K562 (cell line): ENCODE measurements around the gene TNFSF9. TPM values are rescaled to one million over a fixed set of nuclear protein-coding genes. Genes with fewer than 3 reads are reported as not detected.

Source experiments
- CBX8 ChIP-seq: fragments of 200-600 bp; sonication (generic); IDR thresholded peaks from 2 replicates; pipeline ENCODE4 v1.6.1; 2012; ENCODE audit warnings: borderline replicate concordance, mixed run types, low read depth, mild to moderate bottlenecking, moderate library complexity, mixed read lengths, low read length, control low read depth, inconsistent platforms; ENCODE audit not compliant: poor library complexity, severe bottlenecking; ENCODE audit errors: extremely low read depth
- CC2D1A ChIP-seq: fragments of 450-650 bp; IDR thresholded peaks from 2 replicates; pipeline ENCODE4 v1.6.1; 2017; ENCODE audit warnings: mild to moderate bottlenecking
- CEBPG ChIP-seq, 3 experiments: fragments of 200-800 bp in 1 of 3; sonication (Bioruptor generic) in 1 of 3; sonication (generic) in 1 of 3; formaldehyde crosslinking in 1 of 3; IDR thresholded peaks in 2 of 3; conservative IDR thresholded peaks in 1 of 3; 2 replicates each; pipeline versions ENCODE4 v1.6.1 to v1.8.0; 2016 to 2022; ENCODE audit warnings: missing compliant biosample characterization in 2 of 3, missing genetic modification characterization in 2 of 3, mild to moderate bottlenecking in 1 of 3, missing genetic modification reagents in 1 of 3
- CREBBP ChIP-seq: IDR thresholded peaks from one replicate; pipeline ENCODE4 v1.6.1; 2012; ENCODE audit warnings: low read depth, mild to moderate bottlenecking, control low read depth, inconsistent platforms, low read length
- ELF4 ChIP-seq: fragments of 450-650 bp; formaldehyde crosslinking; IDR thresholded peaks from 2 replicates; pipeline ENCODE4 v1.4.0; 2022; ENCODE audit warnings: missing genetic modification characterization
- ESRRB ChIP-seq: fragments of 250-450 bp; sonication (Bioruptor Pico); IDR thresholded peaks from 2 replicates; pipeline ENCODE4 v1.5.0; 2020; ENCODE audit warnings: mild to moderate bottlenecking, moderate library complexity, borderline replicate concordance
- FOXP1 ChIP-seq: sonication (generic); formaldehyde crosslinking; IDR thresholded peaks from 2 replicates; pipeline ENCODE4 v1.8.0; 2022; ENCODE audit warnings: mild to moderate bottlenecking, missing genetic modification reagents
- HMGXB4 ChIP-seq: sonication (generic); formaldehyde crosslinking; IDR thresholded peaks from 2 replicates; pipeline ENCODE4 v1.8.1; 2023; ENCODE audit warnings: mild to moderate bottlenecking, missing genetic modification reagents
- RBM14 ChIP-seq: fragments of 200-400 bp; formaldehyde crosslinking; IDR thresholded peaks from 2 replicates; pipeline ENCODE4 v1.6.1; 2018; ENCODE audit warnings: low read depth, mild to moderate bottlenecking, low read length, moderate library complexity, borderline replicate concordance; ENCODE audit not compliant: insufficient read depth
- SMAD4 ChIP-seq: fragments of 250-450 bp; sonication (Bioruptor Pico); conservative IDR thresholded peaks from 2 replicates; pipeline ENCODE4 v1.8.0; 2021; ENCODE audit warnings: inconsistent platforms, mild to moderate bottlenecking, moderate library complexity
- VEZF1 ChIP-seq: fragments of 200-800 bp; sonication (Bioruptor generic); IDR thresholded peaks from 2 replicates; pipeline ENCODE4 v1.6.1; 2017; ENCODE audit warnings: missing genetic modification characterization, missing compliant biosample characterization
- ZHX1 ChIP-seq: fragments of 150-350 bp; conservative IDR thresholded peaks from 2 replicates; pipeline ENCODE4 v1.6.1; 2014; ENCODE audit warnings: low read length
- ZNF175 ChIP-seq: fragments of 200-800 bp; sonication (Bioruptor generic); IDR thresholded peaks from 2 replicates; pipeline ENCODE4 v1.6.1; 2016; ENCODE audit warnings: low read depth, mild to moderate bottlenecking, missing genetic modification characterization, missing compliant biosample characterization
- ZNF354B ChIP-seq: fragments of 250-450 bp; sonication (Bioruptor Pico); IDR thresholded peaks from 2 replicates; pipeline ENCODE4 v1.4.0; 2020
- ZNF395 ChIP-seq: fragments of 200-800 bp; sonication (Bioruptor generic); IDR thresholded peaks from 2 replicates; pipeline ENCODE4 v1.6.1; 2017; ENCODE audit warnings: missing genetic modification characterization, missing compliant biosample characterization
- ZNF77 ChIP-seq: fragments of 250-450 bp; sonication (Bioruptor Pico); IDR thresholded peaks from 2 replicates; pipeline ENCODE4 v1.5.0; 2020
- polyA plus RNA-seq, 8 experiments: library from polyadenylated mRNA; depleted of rRNA in 4 of 8; stranded (reverse) in 5 of 8; unstranded in 3 of 8; fragments of >200 nt; fragmentation: Nextera tagmentation in 2 of 8; fragmentation: Illumina TruSeq in 1 of 8; extraction: Ambion mirVana in 2 of 8; extraction: Trizol in 1 of 8; gene quantifications; 2 replicates each; pipeline versions ENCODE4 v1.2.1 to v1.2.3, GENCODE V29; 2011 to 2014; ENCODE audit warnings: inconsistent platforms in 1 of 8, missing spikeins in 1 of 8
- total RNA-seq, 7 experiments: library from RNA; depleted of rRNA in 6 of 7; stranded (reverse); fragments of >200 nt in 6 of 7; fragmentation: Illumina TruSeq in 2 of 7; extraction: Trizol in 2 of 7; gene quantifications; 2 replicates each; pipeline versions ENCODE4 v1.2.1 to v1.2.3, GENCODE V29; 2011 to 2021; ENCODE audit warnings: low replicate concordance in 1 of 7

Gene TNFSF9
- total and polyA plus RNA-seq, 9 of the 15 experiments (the other 6 are each of a cell fraction or from before 2014, with no cell fraction given), result 1.4 to 17.9 (median 6.5) TPM

GRCh38 chr19:6532244-6532999 lies 1.6 kb downstream of the TNFSF9 start (continued):
- TF ChIP-seq SMAD4 (CRISPR knock-in tag), result no peak
- TF ChIP-seq CREBBP, result no peak
- TF ChIP-seq ELF4 (CRISPR knock-in tag), result peak; percentile 96
- TF ChIP-seq ZNF77 (CRISPR knock-in tag), result no peak
- TF ChIP-seq ZNF175 (CRISPR knock-in tag), result no peak
- TF ChIP-seq VEZF1, result peak; percentile 58; the same call in 1 of the 2 replicates
- no peak for TF ChIP-seq HMGXB4 (CRISPR knock-in tag)
- peak; percentile 70 for TF ChIP-seq FOXP1 (CRISPR knock-in tag)
- TF ChIP-seq CBX8, result no peak
- no peak for TF ChIP-seq ZHX1
- TF ChIP-seq CEBPG (CRISPR knock-in tag; IDR thresholded peaks at IDR 0.05), result 0 out of 2 replicates have a peak, but pooled peaks have one; percentile 14
- no peak for TF ChIP-seq CEBPG (tag; conservative IDR thresholded peaks at IDR 0.05 in 1 of 2, IDR thresholded peaks at IDR 0.05 in 1 of 2)
- no peak for TF ChIP-seq RBM14
- no peak for TF ChIP-seq ESRRB (CRISPR knock-in tag)
- no peak for TF ChIP-seq ZNF354B (CRISPR knock-in tag)
- peak; percentile 76 for TF ChIP-seq CC2D1A
- peak; percentile 55; the same call in 1 of the 2 replicates for TF ChIP-seq ZNF395 (CRISPR knock-in tag)
